ENCODE results near the gene AGXT.

The AGXT gene

GRCh38 chr2:240889601-240890560 lies 21.3 kb downstream of the AGXT start:
- TF ChIP-seq POLR2AphosphoS5 (IDR thresholded peaks at IDR 0.05; ENCODE audit: low read depth, low read length) = no peak
- TF ChIP-seq TAF1 (IDR thresholded peaks at IDR 0.05; ENCODE audit: borderline replicate concordance, insufficient read depth, low read length) = no peak
- no peak for TF ChIP-seq REST (IDR thresholded peaks at IDR 0.05; ENCODE audit: insufficient read depth in 1 of 2, low read depth in 2 of 2, low read length in 2 of 2)
- TF ChIP-seq SIN3A (IDR thresholded peaks at IDR 0.05; ENCODE audit: borderline replicate concordance, insufficient read depth, low read length) = no peak
- no peak for TF ChIP-seq FOXP2 (optimal IDR thresholded peaks at IDR 0.05; ENCODE audit: borderline replicate concordance, extremely low read depth, extremely low read length, insufficient read depth)

GRCh38 chr2:240890691-240891090 lies 22.1 kb downstream of the AGXT start:
- TF ChIP-seq TAF1 (IDR thresholded peaks at IDR 0.05; ENCODE audit: borderline replicate concordance, insufficient read depth, low read length) = no peak

GRCh38 chr2:240891492-240892340 lies 23.1 kb downstream of the AGXT start:
- TF ChIP-seq SIN3A (IDR thresholded peaks at IDR 0.05; ENCODE audit: borderline replicate concordance, insufficient read depth, low read length) = no peak
- no peak for TF ChIP-seq FOXP2 (optimal IDR thresholded peaks at IDR 0.05; ENCODE audit: borderline replicate concordance, extremely low read depth, extremely low read length, insufficient read depth)
- no peak for TF ChIP-seq TAF1 (IDR thresholded peaks at IDR 0.05; ENCODE audit: borderline replicate concordance, insufficient read depth, low read length)
- TF ChIP-seq POLR2AphosphoS5 (IDR thresholded peaks at IDR 0.05; ENCODE audit: low read depth, low read length) = no peak
- no peak for TF ChIP-seq REST (IDR thresholded peaks at IDR 0.05; ENCODE audit: insufficient read depth in 1 of 2, low read depth in 2 of 2, low read length in 2 of 2)

- no peak for TF ChIP-seq REST (IDR thresholded peaks at IDR 0.05; ENCODE audit: insufficient read depth in 1 of 2, low read depth in 2 of 2, low read length in 2 of 2)
- no peak for TF ChIP-seq TAF1 (IDR thresholded peaks at IDR 0.05; ENCODE audit: borderline replicate concordance, insufficient read depth, low read length)
- no peak for TF ChIP-seq SIN3A (IDR thresholded peaks at IDR 0.05; ENCODE audit: borderline replicate concordance, insufficient read depth, low read length)
- no peak for TF ChIP-seq FOXP2 (optimal IDR thresholded peaks at IDR 0.05; ENCODE audit: borderline replicate concordance, extremely low read depth, extremely low read length, insufficient read depth)
- no peak for TF ChIP-seq POLR2AphosphoS5 (IDR thresholded peaks at IDR 0.05; ENCODE audit: low read depth, low read length)
Observed at GRCh38 chr2:240892356-240892755, 23.7 kb downstream of the AGXT start.

- TF ChIP-seq FOXP2 (optimal IDR thresholded peaks at IDR 0.05; ENCODE audit: borderline replicate concordance, extremely low read depth, extremely low read length, insufficient read depth) (no peak), SIN3A (IDR thresholded peaks at IDR 0.05; ENCODE audit: borderline replicate concordance, insufficient read depth, low read length) (no peak), POLR2AphosphoS5 (IDR thresholded peaks at IDR 0.05; ENCODE audit: low read depth, low read length) (no peak), REST (IDR thresholded peaks at IDR 0.05; ENCODE audit: insufficient read depth in 1 of 2, low read depth in 2 of 2, low read length in 2 of 2) (no peak), TAF1 (IDR thresholded peaks at IDR 0.05; ENCODE audit: borderline replicate concordance, insufficient read depth, low read length) (no peak)
Observed at GRCh38 chr2:240892925-240893324, 24.3 kb downstream of the AGXT start.
